Naive thymus-derived CD4-positive, alpha-beta T cell (primary cell): ENCODE measurements around the gene DUSP11. TPM values are rescaled to one million over a fixed set of nuclear protein-coding genes. Genes with fewer than 3 reads are reported as not detected.

ENCODE experiments used
- ATAC-seq: fragments of 150-1000 bp; cut with Tn5 transposase; 2 replicates; pipeline ENCODE4 v1.10.0; 2021; ENCODE audit warnings: mild to moderate bottlenecking, moderate library complexity
- CTCF ChIA-PET: fragments of 350-600 bp; sonication (Branson Sonifier 250); formaldehyde crosslinking; loops from one replicate; lab custom pipeline; 2021; ENCODE audit warnings: antibody characterized with exemption; lab: Charles Lee
- POLR2A ChIA-PET: fragments of 350-600 bp; sonication (Branson Sonifier 250); formaldehyde crosslinking; loops from one replicate; lab custom pipeline; 2021; ENCODE audit warnings: antibody characterized with exemption, inconsistent platforms; lab: Charles Lee
- DNase-seq, 9 donors: peaks; one replicate each; pipeline versions ENCODE4 v3.0.0 to v3.0.0-alpha.2; 2020 to 2022; ENCODE audit warnings: mixed read lengths in 1 of 9
- H3K27ac ChIP-seq: one replicate; pipeline ENCODE4 v1.7.0; 2013; ENCODE audit warnings: mild to moderate bottlenecking, low read depth, low read length, moderate library complexity
- H3K27me3 ChIP-seq, 2 donors: one replicate each; pipeline ENCODE4 v1.7.0; 2013; ENCODE audit warnings: low read length in 2 of 2, mild to moderate bottlenecking in 2 of 2, moderate library complexity in 2 of 2; ENCODE audit not compliant: control insufficient read depth in 2 of 2, insufficient read depth in 2 of 2
- H3K36me3 ChIP-seq, 3 experiments: 1 replicate in 2 of 3; 2 replicates in 1 of 3; pipeline ENCODE4 v1.7.0; 2013; ENCODE audit warnings: low read length in 3 of 3, mild to moderate bottlenecking in 3 of 3, moderate library complexity in 1 of 3; ENCODE audit not compliant: insufficient read depth in 3 of 3, control insufficient read depth in 2 of 3
- H3K4me1 ChIP-seq, 2 donors: one replicate each; pipeline ENCODE4 v1.7.0; 2013; ENCODE audit warnings: low read length in 2 of 2, mild to moderate bottlenecking in 2 of 2, moderate library complexity in 1 of 2; ENCODE audit not compliant: control insufficient read depth in 2 of 2, insufficient read depth in 2 of 2
- H3K4me3 ChIP-seq: 2 replicates; pipeline ENCODE4 v1.7.0; 2013; ENCODE audit warnings: mild to moderate bottlenecking, low read length
- H3K9me3 ChIP-seq, 3 experiments: 1 replicate in 2 of 3; 2 replicates in 1 of 3; pipeline ENCODE4 v1.7.0; 2013; ENCODE audit warnings: low read length in 3 of 3; ENCODE audit not compliant: control insufficient read depth in 2 of 3
- H3K27ac Mint-ChIP-seq, 9 donors: one replicate each; pipeline ENCODE4 v1.8.0; 2020 to 2022; ENCODE audit warnings: mixed read lengths in 9 of 9, mild to moderate bottlenecking in 8 of 9, moderate library complexity in 5 of 9, inconsistent platforms in 2 of 9
- H3K27me3 Mint-ChIP-seq, 5 donors: one replicate each; pipeline ENCODE4 v1.8.0; 2021 to 2022; ENCODE audit warnings: mixed read lengths in 5 of 5, mild to moderate bottlenecking in 1 of 5
- H3K36me3 Mint-ChIP-seq, 5 donors: one replicate each; pipeline ENCODE4 v1.8.0; 2020 to 2022; ENCODE audit warnings: mixed read lengths in 5 of 5, mild to moderate bottlenecking in 3 of 5, inconsistent platforms in 1 of 5
- H3K4me1 Mint-ChIP-seq, 7 donors: one replicate each; pipeline ENCODE4 v1.8.0; 2020 to 2022; ENCODE audit warnings: mixed read lengths in 7 of 7, mild to moderate bottlenecking in 3 of 7, inconsistent platforms in 1 of 7
- H3K4me3 Mint-ChIP-seq, 10 donors: one replicate each; pipeline ENCODE4 v1.8.0; 2020 to 2022; ENCODE audit warnings: mild to moderate bottlenecking in 10 of 10, mixed read lengths in 10 of 10, moderate library complexity in 6 of 10, inconsistent platforms in 2 of 10
- H3K9me3 Mint-ChIP-seq, 11 donors: one replicate each; pipeline ENCODE4 v1.8.0; 2020 to 2022; ENCODE audit warnings: mixed read lengths in 11 of 11, mild to moderate bottlenecking in 4 of 11, inconsistent platforms in 1 of 11, moderate library complexity in 1 of 11
- intact Hi-C, 2 donors: fragments of 100-400 bp; cut with micrococcal nuclease; formaldehyde crosslinking; loops; one replicate each; pipeline ENCODE4 v1.15.1; 2023
- polyA plus RNA-seq, 2 donors: library from polyadenylated mRNA; unstranded; fragments of 300-500 nt; fragmentation: Illumina TruSeq; gene quantifications; one replicate each; pipeline ENCODE4 v1.2.3, GENCODE V29; 2021
- total RNA-seq, 6 experiments: library from RNA in 5 of 6; stranded (reverse) in 5 of 6; gene quantifications; 1 replicate in 5 of 6; 2 replicates in 1 of 6; pipeline ENCODE4 v1.2.3 and lab custom pipeline; 2021 to 2026

DUSP11 gene
- total RNA-seq (10 to 100 TPM; 32.0 to 54.1 (median 43.8) TPM), polyA plus RNA-seq (10 to 100 TPM; 61.6 to 70.9 TPM), total RNA-seq (lab: John Stamatoyannopoulos, UW) (38.2 reads per million, percentile 65 among the genes with 10 or more reads in this experiment)

DNA sequence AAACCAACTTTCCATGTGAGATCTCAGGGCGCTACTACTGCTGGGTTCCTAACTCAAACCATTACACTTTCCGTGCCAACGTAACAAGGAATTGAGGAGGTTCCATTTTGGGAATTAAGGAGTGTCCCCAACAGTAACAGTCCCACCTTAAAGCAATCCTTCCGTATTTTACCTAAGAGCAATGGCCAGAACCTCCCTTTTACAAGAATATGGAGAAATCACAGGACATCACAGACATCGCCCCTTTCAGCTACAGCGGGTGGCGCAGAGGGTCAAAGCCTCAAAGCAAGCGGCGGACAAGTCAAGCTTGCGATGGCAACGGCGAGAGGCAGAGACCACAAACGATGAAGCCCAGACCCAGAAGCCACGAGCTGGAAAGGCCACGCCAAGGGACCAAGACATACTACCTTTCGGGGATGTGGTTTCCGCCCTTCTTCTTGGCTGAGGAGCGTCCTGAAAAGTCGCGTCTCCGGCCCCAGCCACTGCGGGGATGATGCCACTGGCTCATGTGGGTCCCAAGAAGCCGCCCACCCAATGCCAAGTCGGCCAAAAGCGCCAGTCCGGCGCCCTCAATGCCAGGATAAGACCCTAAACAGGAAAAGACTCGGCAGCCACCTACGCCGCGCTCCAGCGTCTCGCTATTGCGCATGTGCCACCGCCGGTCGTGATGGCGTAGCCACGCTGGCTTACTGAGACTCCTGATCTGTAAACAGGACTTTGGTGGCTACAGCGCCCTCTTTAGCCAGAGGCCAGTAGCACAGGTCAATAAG lies at the start of gene DUSP11:
Gene DUSP11, minus strand, starts transcription at position 637 of the 770 bp plus-strand sequence. Its CDS starts 129 bp downstream, at position 508.
- intact Hi-C loops, result loop anchor here (1.0 to 10.0 kb wide), 4 partner anchors 42 to 545 kb away; partner anchors contain the start of genes STAMBP (in 2 of the 2), TPRKB (in 2 of the 2), CCT7 (in 1 of the 2) and PRADC1 (in 1 of the 2)
- peaks cover 0 to 16% of the 10 kb centered on the region in 2 donors for H3K4me1 ChIP-seq
- peak; percentile 100 for ATAC-seq
- no peaks in the 10 kb centered on the region for H3K9me3 ChIP-seq
- Mint-ChIP-seq H3K4me3 (peak within 1 kb of the TSS; percentile 95 to 100 (median 98)), H3K27me3 (peaks cover 0 to 4% (median 4%) of the 10 kb centered on the region in 5 donors), H3K36me3 (peaks cover 0 to 20% (median 15%) of the 10 kb centered on the region in 5 donors), H3K27ac (peak within 1 kb of the TSS; percentile 95 to 100 (median 98)), H3K4me1 (peaks cover 23 to 49% (median 35%) of the 10 kb centered on the region in 7 donors), H3K9me3 (peaks cover 0 to 2% (median 0%) of the 10 kb centered on the region in 11 donors)
- peaks cover 0 to 26% (median 9%) of the 10 kb centered on the region in 3 experiments for H3K36me3 ChIP-seq
- H3K27me3 ChIP-seq, result no peaks in the 10 kb centered on the region
- peak within 1 kb of the TSS; percentile 87 for H3K4me3 ChIP-seq
- ChIA-PET CTCF (no interaction called here), POLR2A (interaction anchor here (0.7 to 1.0 kb wide), 4 partner anchors 42 to 704 kb away, joined by 3 to 5 read pairs (median 4); partner anchors contain the start of genes CCDC142, TPRKB and TTC31)
- H3K27ac ChIP-seq, result peak within 1 kb of the TSS; percentile 95
- peak; percentile 92 to 98 (median 95) for DNase-seq

DNA sequence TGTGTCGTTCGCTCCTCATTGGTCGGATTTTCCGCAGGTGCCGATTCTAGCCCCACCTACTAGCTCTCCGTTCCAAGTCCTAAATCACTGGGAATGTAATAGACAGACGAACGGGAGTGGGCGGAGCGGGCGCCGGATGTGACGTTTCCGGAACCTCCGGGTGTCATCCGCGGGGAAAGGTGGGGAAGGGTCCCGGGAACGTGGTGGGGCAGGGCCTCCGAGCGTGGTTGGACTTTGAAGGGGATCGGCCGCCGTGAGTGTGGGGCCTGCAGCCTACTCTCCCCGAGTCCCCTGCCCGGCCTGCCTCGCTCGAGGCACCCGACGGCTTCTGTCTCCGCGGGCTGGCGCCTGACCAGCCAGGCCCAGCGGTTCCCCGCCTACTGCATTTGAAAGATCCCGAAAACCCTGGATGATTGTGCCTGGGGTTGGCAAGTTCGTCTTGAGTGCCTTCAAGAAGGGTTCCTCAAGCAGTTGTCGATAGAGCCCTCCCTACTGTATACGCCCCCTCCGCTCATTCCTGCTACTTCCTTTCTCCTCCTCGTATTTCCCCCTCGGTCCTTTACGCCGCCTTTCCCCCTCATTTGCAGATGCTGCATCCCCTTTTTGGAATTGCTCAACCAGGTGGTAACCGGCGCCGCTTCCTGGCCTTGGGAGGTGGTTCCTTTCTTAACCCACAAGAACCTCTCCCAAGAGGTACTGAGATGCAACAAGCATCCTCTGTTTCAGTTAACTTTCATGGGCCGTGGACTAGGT lies 49.1 kb upstream of the DUSP11 start, which contains the start of gene STAMBP:
Gene STAMBP, plus strand, starts transcription at position 144 of the 753 bp plus-strand sequence. CDS start 1,896 bp downstream, outside the sequence.
- ChIA-PET POLR2A (interaction anchor here (0.7 to 1.8 kb wide), 12 partner anchors 92 to 714 kb away, joined by 3 to 10 read pairs (median 4); partner anchors contain the start of genes AUP1, DGUOK, HTRA2 and MOB1A), CTCF (interaction anchor here (0.6 to 1.8 kb wide), 8 partner anchors 10 to 558 kb away, joined by 3 to 13 read pairs (median 5); partner anchors contain the start of gene MOB1A)
- H3K36me3 ChIP-seq, result peaks cover 0 to 17% (median 0%) of the 10 kb centered on the region in 3 experiments
- peaks cover 22 to 25% of the 10 kb centered on the region in 2 donors for H3K4me1 ChIP-seq
- ATAC-seq (peak; percentile 96), DNase-seq (peak; percentile 67 to 95 (median 86))
- peaks cover 0 to 3% (median 0%) of the 10 kb centered on the region in 5 donors for H3K27me3 Mint-ChIP-seq
- no peaks in the 10 kb centered on the region for H3K9me3 Mint-ChIP-seq
- peak within 1 kb of the TSS; percentile 97 for H3K27ac ChIP-seq
- H3K9me3 ChIP-seq, result no peaks in the 10 kb centered on the region
- intact Hi-C loops, result loop anchor here (1.0 to 10.0 kb wide), 15 partner anchors 22 to 706 kb away; partner anchors contain the start of genes BOLA3 (in 2 of the 2), DUSP11 (in 2 of the 2), DGUOK (in 1 of the 2) and MOB1A (in 1 of the 2)
- peak within 1 kb of the TSS; percentile 88 to 99 (median 95) for H3K27ac Mint-ChIP-seq
- H3K4me1 Mint-ChIP-seq, result peaks cover 24 to 58% (median 52%) of the 10 kb centered on the region in 7 donors
- H3K36me3 Mint-ChIP-seq, result peaks cover 5 to 18% (median 16%) of the 10 kb centered on the region in 5 donors
- H3K4me3 ChIP-seq, result peak within 1 kb of the TSS; percentile 81
- peak within 1 kb of the TSS; percentile 93 to 99 (median 97) for H3K4me3 Mint-ChIP-seq
- H3K27me3 ChIP-seq, result no peaks in the 10 kb centered on the region

DNA sequence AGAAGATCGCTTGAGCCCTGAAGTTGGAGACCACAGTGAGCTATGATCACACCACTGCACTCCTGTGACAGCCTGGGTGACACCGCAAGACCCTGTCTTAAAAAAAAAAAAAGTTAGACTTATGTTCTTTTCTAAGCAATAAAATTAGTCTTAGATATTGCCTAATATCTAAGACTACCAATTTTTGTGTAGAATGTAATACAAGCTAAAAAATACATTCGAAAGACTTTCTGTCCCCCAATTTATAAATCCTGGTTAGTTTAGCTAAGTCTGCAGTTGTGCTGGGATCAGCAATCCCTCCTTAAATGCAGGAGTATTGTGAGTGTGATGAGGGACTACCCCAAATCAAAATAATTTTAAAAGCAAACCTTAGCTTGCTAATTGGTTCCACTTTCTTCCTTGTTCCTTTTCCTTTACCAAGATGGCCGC lies 48.5 kb upstream of the DUSP11 start:
- peaks cover 22 to 25% of the 10 kb centered on the region in 2 donors for H3K4me1 ChIP-seq
- peaks cover 0 to 3% (median 0%) of the 10 kb centered on the region in 5 donors for H3K27me3 Mint-ChIP-seq
- H3K27me3 ChIP-seq, result no peaks in the 10 kb centered on the region
- intact Hi-C loops, result loop anchor here (1.0 to 10.0 kb wide), 15 partner anchors 22 to 706 kb away; partner anchors contain the start of genes BOLA3 (in 2 of the 2), DUSP11 (in 2 of the 2), DGUOK (in 1 of the 2) and MOB1A (in 1 of the 2)
- H3K9me3 Mint-ChIP-seq, result no peaks in the 10 kb centered on the region
- H3K27ac ChIP-seq, result peak overlapping the region; percentile 97
- ATAC-seq (no peak), DNase-seq (no peak)
- ChIA-PET POLR2A (interaction anchor here (0.7 to 1.8 kb wide), 12 partner anchors 91 to 714 kb away, joined by 3 to 10 read pairs (median 4); partner anchors contain the start of genes AUP1, DGUOK, HTRA2 and MOB1A), CTCF (interaction anchor here (0.6 to 1.8 kb wide), 10 partner anchors 11 to 593 kb away, joined by 3 to 13 read pairs (median 5); partner anchors contain the start of genes C2orf81, MOB1A and WDR54)
- peaks cover 5 to 14% (median 13%) of the 10 kb centered on the region in 5 donors for H3K36me3 Mint-ChIP-seq
- peak overlapping the region; percentile 88 to 99 (median 95) for H3K27ac Mint-ChIP-seq
- no peaks in the 10 kb centered on the region for H3K9me3 ChIP-seq
- peaks cover 0 to 13% (median 0%) of the 10 kb centered on the region in 3 experiments for H3K36me3 ChIP-seq
- H3K4me1 Mint-ChIP-seq, result peaks cover 24 to 58% (median 50%) of the 10 kb centered on the region in 7 donors
- peak overlapping the region; percentile 93 to 99 (median 97) for H3K4me3 Mint-ChIP-seq
- H3K4me3 ChIP-seq, result peak overlapping the region; percentile 81

DNA sequence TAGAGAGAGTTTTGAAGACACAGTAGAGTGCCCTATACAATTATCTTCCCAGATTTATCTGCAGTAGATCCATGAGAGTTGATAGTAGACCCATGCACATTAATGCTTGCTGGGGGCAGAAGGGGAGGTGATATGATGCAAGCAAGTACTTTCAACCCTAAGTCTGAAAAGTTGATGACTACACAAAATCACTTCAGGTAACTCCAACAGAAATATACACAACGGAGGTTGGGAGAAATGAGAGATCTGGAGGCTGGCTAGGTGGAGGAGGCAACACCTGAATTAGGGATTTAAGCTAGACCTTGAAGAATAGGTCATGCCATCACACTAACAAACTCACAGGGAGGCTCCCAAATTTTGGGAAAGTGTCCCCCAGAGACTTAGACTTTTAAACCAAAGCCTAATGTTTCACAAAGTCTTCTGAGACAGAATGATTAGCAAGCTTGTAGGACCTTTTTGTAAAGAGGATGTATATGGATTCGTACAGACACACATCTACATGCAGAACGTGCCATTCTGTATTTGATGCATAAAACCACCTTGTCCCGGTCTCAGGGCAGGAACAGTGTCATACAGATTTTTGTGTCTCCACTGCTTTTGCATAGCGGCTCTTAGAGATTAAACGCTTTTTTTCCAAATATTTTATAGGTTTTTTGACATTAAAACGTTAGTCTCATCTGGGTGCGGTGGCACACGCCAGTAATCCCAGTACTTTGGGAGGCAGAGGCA lies 47.9 kb upstream of the DUSP11 start:
- ChIA-PET POLR2A (interaction anchor here (0.7 to 1.8 kb wide), 13 partner anchors 91 to 715 kb away, joined by 3 to 10 read pairs (median 4); partner anchors contain the start of genes AUP1, DGUOK, HTRA2 and MOB1A), CTCF (interaction anchor here (0.9 to 1.8 kb wide), 7 partner anchors 12 to 593 kb away, joined by 3 to 7 read pairs (median 5); partner anchors contain the start of genes C2orf81, MOB1A and WDR54)
- Histone ChIP-seq H3K27me3 (no peaks in the 10 kb centered on the region), H3K36me3 (peaks cover 0 to 9% (median 0%) of the 10 kb centered on the region in 3 experiments), H3K9me3 (no peaks in the 10 kb centered on the region), H3K4me1 (peaks cover 22 to 25% of the 10 kb centered on the region in 2 donors), H3K27ac (peak overlapping the region; percentile 97), H3K4me3 (peak overlapping the region; percentile 81)
- no peak for ATAC-seq
- H3K9me3 Mint-ChIP-seq, result no peaks in the 10 kb centered on the region
- no peak for DNase-seq
- peak overlapping the region; percentile 80 to 99 (median 96) for H3K4me3 Mint-ChIP-seq
- peaks cover 0 to 3% (median 0%) of the 10 kb centered on the region in 5 donors for H3K27me3 Mint-ChIP-seq
- intact Hi-C loops, result loop anchor here (1.0 to 10.0 kb wide), 15 partner anchors 23 to 707 kb away; partner anchors contain the start of genes BOLA3 (in 2 of the 2), DUSP11 (in 2 of the 2), DGUOK (in 1 of the 2) and MOB1A (in 1 of the 2)
- H3K4me1 Mint-ChIP-seq, result peaks cover 24 to 56% (median 46%) of the 10 kb centered on the region in 7 donors
- H3K36me3 Mint-ChIP-seq, result peaks cover 4 to 12% (median 10%) of the 10 kb centered on the region in 5 donors
- peak overlapping the region; percentile 63 to 99 (median 83) for H3K27ac Mint-ChIP-seq

DNA sequence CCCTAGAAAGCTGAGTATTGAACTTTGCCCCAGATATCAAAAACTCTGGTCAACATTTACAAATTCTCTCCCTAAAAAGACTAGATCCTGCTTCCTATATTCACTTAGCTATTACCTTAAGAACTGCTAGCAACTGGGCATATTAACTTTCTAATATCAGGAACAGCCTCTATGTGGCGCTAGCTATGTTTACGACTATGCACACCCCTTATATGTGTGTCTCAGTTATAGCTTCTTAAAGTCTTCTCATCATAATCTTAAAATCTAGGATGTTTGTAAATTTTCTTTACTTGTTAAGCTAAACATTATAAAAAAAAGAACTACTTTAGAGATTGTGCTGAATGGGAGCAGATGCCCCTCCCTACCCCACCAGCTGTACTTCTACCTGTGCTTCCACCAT lies 47.1 kb upstream of the DUSP11 start:
- intact Hi-C loops, result loop anchor here in 1 of 2 donors (10.0 kb wide), 2 partner anchors 318 to 708 kb away; partner anchors contain the start of gene BOLA3
- H3K4me3 ChIP-seq, result no peak overlapping the region
- H3K36me3 ChIP-seq, result peaks cover 0 to 4% (median 0%) of the 10 kb centered on the region in 3 experiments
- H3K4me3 Mint-ChIP-seq, result peak overlapping the region in 7 of 10 donors; percentile 39 to 99 (median 81)
- H3K9me3 Mint-ChIP-seq, result no peaks in the 10 kb centered on the region
- DNase-seq (peak in 1 of 9 donors; percentile 7), ATAC-seq (no peak)
- H3K27ac ChIP-seq, result no peak overlapping the region
- H3K27me3 Mint-ChIP-seq, result peaks cover 0 to 3% (median 0%) of the 10 kb centered on the region in 5 donors
- H3K9me3 ChIP-seq, result no peaks in the 10 kb centered on the region
- CTCF ChIA-PET, result interaction anchor here (0.6 to 5.4 kb wide), 8 partner anchors 12 to 565 kb away, joined by 3 to 50 read pairs (median 4); partner anchors contain the start of gene MOB1A
- peak overlapping the region in 5 of 9 donors; percentile 71 to 99 (median 83) for H3K27ac Mint-ChIP-seq
- H3K36me3 Mint-ChIP-seq, result peaks cover 0 to 7% (median 4%) of the 10 kb centered on the region in 5 donors
- H3K27me3 ChIP-seq, result no peaks in the 10 kb centered on the region
- H3K4me1 ChIP-seq, result peaks cover 22 to 25% of the 10 kb centered on the region in 2 donors
- H3K4me1 Mint-ChIP-seq, result peaks cover 24 to 49% (median 40%) of the 10 kb centered on the region in 7 donors
- POLR2A ChIA-PET, result interaction anchor here (1.1 kb wide), 1 partner anchor 372 kb away, joined by 4 read pairs; the partner anchor contains the start of gene MTHFD2
